HUES6 (cell line): ENCODE results near the gene FRMD6.

Source experiments
- H3K27ac ChIP-seq: 2 replicates; pipeline ENCODE4 v1.7.0; 2013; ENCODE audit warnings: low read depth, mild to moderate bottlenecking, low read length, inconsistent platforms
- H3K27me3 ChIP-seq: 2 replicates; pipeline ENCODE4 v1.6.1; 2013; ENCODE audit warnings: low read length; ENCODE audit not compliant: control insufficient read depth, insufficient read depth
- H3K36me3 ChIP-seq: 2 replicates; pipeline ENCODE4 v1.6.1; 2013; ENCODE audit warnings: low read length; ENCODE audit not compliant: control insufficient read depth, insufficient read depth
- H3K4me1 ChIP-seq: 2 replicates; pipeline ENCODE4 v1.6.1; 2013; ENCODE audit warnings: low read length; ENCODE audit not compliant: control insufficient read depth, insufficient read depth
- H3K4me3 ChIP-seq: 2 replicates; pipeline ENCODE4 v1.5.1; 2013; ENCODE audit warnings: low read depth, low read length
- H3K9ac ChIP-seq: one replicate; pipeline ENCODE4 v1.6.1; 2013; ENCODE audit warnings: mild to moderate bottlenecking, low read length
- H3K9me3 ChIP-seq: 2 replicates; pipeline ENCODE4 v1.6.1; 2013; ENCODE audit warnings: low read depth, low read length; ENCODE audit not compliant: control insufficient read depth, insufficient read depth

The FRMD6 gene

GRCh38 chr14:51614707-51615106 lies 37.0 kb upstream of the FRMD6 start:
- no peak overlapping the region for H3K4me3 ChIP-seq
- H3K9me3 ChIP-seq: no peaks in the 10 kb centered on the region
- peaks cover 13% of the 10 kb centered on the region; the same call in 1 of the 2 replicates for H3K4me1 ChIP-seq
- H3K27ac ChIP-seq: no peak overlapping the region
- no peak overlapping the region for H3K9ac ChIP-seq
- H3K36me3 ChIP-seq: no peaks in the 10 kb centered on the region
- no peaks in the 10 kb centered on the region for H3K27me3 ChIP-seq

GRCh38 chr14:51616256-51616655 lies 35.5 kb upstream of the FRMD6 start:
- H3K9ac ChIP-seq: no peak overlapping the region
- H3K4me1 ChIP-seq: peaks cover 5% of the 10 kb centered on the region; the same call in 1 of the 2 replicates
- H3K4me3 ChIP-seq: no peak overlapping the region
- no peaks in the 10 kb centered on the region for H3K36me3 ChIP-seq
- H3K9me3 ChIP-seq: no peaks in the 10 kb centered on the region
- H3K27ac ChIP-seq: no peak overlapping the region
- no peaks in the 10 kb centered on the region for H3K27me3 ChIP-seq

GRCh38 chr14:51616724-51617409 lies 34.8 kb upstream of the FRMD6 start:
- Histone ChIP-seq H3K27ac (no peak overlapping the region), H3K4me1 (peaks cover 5% of the 10 kb centered on the region; the same call in 1 of the 2 replicates), H3K36me3 (no peaks in the 10 kb centered on the region), H3K9me3 (no peaks in the 10 kb centered on the region), H3K9ac (no peak overlapping the region), H3K27me3 (no peaks in the 10 kb centered on the region), H3K4me3 (no peak overlapping the region)

- Histone ChIP-seq H3K9me3 (no peaks in the 10 kb centered on the region), H3K27ac (no peak overlapping the region), H3K4me3 (no peak overlapping the region), H3K4me1 (peaks cover 5% of the 10 kb centered on the region; the same call in 1 of the 2 replicates), H3K36me3 (no peaks in the 10 kb centered on the region), H3K9ac (no peak overlapping the region), H3K27me3 (no peaks in the 10 kb centered on the region)
Observed at GRCh38 chr14:51619561-51619960, 32.1 kb upstream of the FRMD6 start.

GRCh38 chr14:51620056-51620455 lies 31.7 kb upstream of the FRMD6 start:
- Histone ChIP-seq H3K27me3 (no peaks in the 10 kb centered on the region), H3K4me1 (peaks cover 5% of the 10 kb centered on the region; the same call in 1 of the 2 replicates), H3K9ac (no peak overlapping the region), H3K27ac (no peak overlapping the region), H3K4me3 (no peak overlapping the region), H3K36me3 (no peaks in the 10 kb centered on the region), H3K9me3 (no peaks in the 10 kb centered on the region)

GRCh38 chr14:51621654-51622053 lies 30.1 kb upstream of the FRMD6 start:
- Histone ChIP-seq H3K27me3 (no peaks in the 10 kb centered on the region), H3K36me3 (no peaks in the 10 kb centered on the region), H3K9me3 (no peaks in the 10 kb centered on the region), H3K4me3 (no peak overlapping the region), H3K27ac (no peak overlapping the region), H3K9ac (no peak overlapping the region), H3K4me1 (peaks cover 5% of the 10 kb centered on the region; the same call in 1 of the 2 replicates)

- no peaks in the 10 kb centered on the region for H3K36me3 ChIP-seq
- no peak overlapping the region for H3K9ac ChIP-seq
- no peaks in the 10 kb centered on the region for H3K9me3 ChIP-seq
- no peaks in the 10 kb centered on the region for H3K27me3 ChIP-seq
- H3K4me3 ChIP-seq: no peak overlapping the region
- H3K27ac ChIP-seq: no peak overlapping the region
- no peaks in the 10 kb centered on the region; the same call in 1 of the 2 replicates for H3K4me1 ChIP-seq
Observed at GRCh38 chr14:51622376-51622775, 29.3 kb upstream of the FRMD6 start.

- H3K36me3 ChIP-seq: no peaks in the 10 kb centered on the region
- no peak overlapping the region for H3K27ac ChIP-seq
- H3K9me3 ChIP-seq: no peaks in the 10 kb centered on the region
- no peak overlapping the region for H3K4me3 ChIP-seq
- no peaks in the 10 kb centered on the region; the same call in 1 of the 2 replicates for H3K4me1 ChIP-seq
- H3K27me3 ChIP-seq: no peaks in the 10 kb centered on the region
- H3K9ac ChIP-seq: no peak overlapping the region
Observed at GRCh38 chr14:51624955-51625569, 26.6 kb upstream of the FRMD6 start.

GRCh38 chr14:51626185-51626584 lies 25.5 kb upstream of the FRMD6 start:
- Histone ChIP-seq H3K27me3 (no peaks in the 10 kb centered on the region), H3K4me1 (no peaks in the 10 kb centered on the region; the same call in 1 of the 2 replicates), H3K36me3 (no peaks in the 10 kb centered on the region), H3K4me3 (no peak overlapping the region), H3K27ac (no peak overlapping the region), H3K9ac (no peak overlapping the region), H3K9me3 (no peaks in the 10 kb centered on the region)

GRCh38 chr14:51626788-51627187 lies 24.9 kb upstream of the FRMD6 start:
- Histone ChIP-seq H3K4me1 (no peaks in the 10 kb centered on the region; the same call in 1 of the 2 replicates), H3K36me3 (no peaks in the 10 kb centered on the region), H3K9ac (no peak overlapping the region), H3K4me3 (no peak overlapping the region), H3K27ac (no peak overlapping the region), H3K27me3 (no peaks in the 10 kb centered on the region), H3K9me3 (no peaks in the 10 kb centered on the region)

- Histone ChIP-seq H3K9ac (no peak overlapping the region), H3K9me3 (no peaks in the 10 kb centered on the region), H3K36me3 (no peaks in the 10 kb centered on the region), H3K4me1 (no peaks in the 10 kb centered on the region; the same call in 1 of the 2 replicates), H3K27ac (no peak overlapping the region), H3K4me3 (no peak overlapping the region), H3K27me3 (no peaks in the 10 kb centered on the region)
Observed at GRCh38 chr14:51627313-51627712, 24.4 kb upstream of the FRMD6 start.
